ENCODE data around the gene MYMK.

DNA sequence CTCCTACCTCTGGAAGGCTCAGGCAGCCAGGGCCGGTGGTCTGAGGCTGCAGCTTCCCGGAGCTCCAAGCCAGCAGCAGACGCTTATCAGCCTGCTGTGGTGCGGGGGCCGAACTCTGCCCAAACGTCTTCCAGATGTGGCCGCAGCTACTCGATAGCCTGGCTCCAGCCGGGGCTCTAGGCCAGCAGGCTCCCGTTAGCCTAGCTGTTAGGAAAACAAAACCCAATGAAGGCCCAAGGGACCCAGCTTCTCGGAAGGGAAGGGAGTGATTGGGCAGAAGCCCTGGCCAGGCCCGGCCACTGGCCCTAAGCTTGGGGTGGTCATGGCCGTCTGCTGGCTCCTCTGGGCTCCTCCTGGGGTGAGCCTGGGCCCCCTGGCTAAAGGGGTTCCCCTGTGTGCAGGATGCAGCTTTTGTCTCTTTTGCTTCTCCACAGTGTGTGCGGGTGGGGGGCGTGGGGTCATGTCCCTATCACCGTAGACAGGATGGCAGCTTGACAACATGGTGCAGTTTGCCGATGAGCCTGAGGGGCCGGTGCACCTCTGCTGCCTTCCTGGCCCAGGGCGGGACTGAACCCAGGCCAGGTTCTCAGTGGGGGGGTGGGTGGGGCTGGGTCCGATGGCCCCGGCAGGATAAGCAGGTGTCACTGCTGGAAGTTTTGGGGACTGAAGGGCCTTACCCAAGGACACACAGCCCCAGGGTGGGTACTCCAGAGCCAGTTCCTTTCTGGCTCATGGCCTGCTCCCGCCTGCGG, 18.7 kb downstream of the MYMK start:
- TF ChIP-seq YY1 (IDR thresholded peaks at IDR 0.05; ENCODE audit: insufficient read depth, insufficient read length): no peak
- no peak for TF ChIP-seq SUZ12 (IDR thresholded peaks at IDR 0.05; ENCODE audit: extremely low read depth, insufficient read depth, insufficient read length)

Measured in NT2/D1 (cell line).